Memory B cell (primary cell): ENCODE measurements around the gene STK17A.

Experiments used
- ATAC-seq: fragments of 150-1000 bp; cut with Tn5 transposase; 2 replicates; pipeline ENCODE4 v1.10.0; 2021; ENCODE audit warnings: low read depth, mild to moderate bottlenecking, moderate library complexity
- DNase-seq, 2 donors: peaks; one replicate each; pipeline ENCODE4 v3.0.0; 2022; ENCODE audit warnings: low spot score in 2 of 2
- H3K27ac Mint-ChIP-seq: one replicate; pipeline ENCODE4 v1.8.0; 2022; ENCODE audit warnings: mild to moderate bottlenecking, moderate library complexity, mixed read lengths
- H3K27me3 Mint-ChIP-seq: one replicate; pipeline ENCODE4 v1.8.0; 2022; ENCODE audit warnings: mixed read lengths
- H3K36me3 Mint-ChIP-seq: one replicate; pipeline ENCODE4 v1.8.0; 2022; ENCODE audit warnings: mild to moderate bottlenecking, mixed read lengths
- H3K4me1 Mint-ChIP-seq: one replicate; pipeline ENCODE4 v1.8.0; 2022; ENCODE audit warnings: mixed read lengths
- H3K4me3 Mint-ChIP-seq: one replicate; pipeline ENCODE4 v1.8.0; 2022; ENCODE audit warnings: mild to moderate bottlenecking, moderate library complexity, mixed read lengths
- H3K9me3 Mint-ChIP-seq: one replicate; pipeline ENCODE4 v1.8.0; 2022; ENCODE audit warnings: mixed read lengths

STK17A gene

DNA sequence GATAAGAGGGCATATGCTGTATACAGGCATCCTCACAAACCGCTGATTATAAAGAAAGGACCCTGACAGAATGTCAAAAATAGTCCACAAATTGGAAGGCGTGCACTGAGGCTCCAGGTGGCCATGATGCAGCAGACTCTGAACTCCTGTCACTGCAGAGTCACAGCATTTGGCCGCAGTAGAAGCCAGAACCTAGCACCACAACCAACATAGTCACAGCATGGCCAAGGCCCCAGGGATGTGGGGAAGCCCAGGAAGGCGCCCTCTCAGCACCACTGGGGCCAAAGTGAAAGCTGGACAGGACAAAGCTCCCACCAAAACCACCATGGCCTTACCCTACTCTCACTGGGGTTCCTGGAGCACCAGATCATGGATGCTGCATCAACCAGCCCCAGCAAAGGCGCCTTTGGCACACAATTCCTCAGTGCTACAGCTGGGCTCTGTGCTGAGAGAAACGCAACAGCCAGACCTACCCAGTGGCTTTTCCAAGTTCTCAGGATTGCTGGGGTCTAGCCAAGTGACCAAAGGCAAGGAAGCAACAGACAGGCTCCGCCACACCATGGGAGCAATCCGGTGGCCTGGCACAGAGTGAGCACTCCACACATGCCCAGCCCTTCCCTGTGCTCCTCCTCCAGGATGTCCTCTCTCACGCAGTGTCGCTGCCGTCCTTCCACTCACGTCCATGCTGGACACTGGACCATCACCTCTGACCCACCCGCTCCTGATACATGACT lies 60.2 kb downstream of the STK17A start:
- no peaks in the 10 kb centered on the region for H3K27me3 Mint-ChIP-seq
- no peak for ATAC-seq
- DNase-seq = no peak
- H3K36me3 Mint-ChIP-seq = peaks cover 28% of the 10 kb centered on the region
- H3K27ac Mint-ChIP-seq = peak overlapping the region; percentile 60
- H3K9me3 Mint-ChIP-seq = no peaks in the 10 kb centered on the region
- H3K4me1 Mint-ChIP-seq = peaks cover 56% of the 10 kb centered on the region
- no peak overlapping the region for H3K4me3 Mint-ChIP-seq

DNA sequence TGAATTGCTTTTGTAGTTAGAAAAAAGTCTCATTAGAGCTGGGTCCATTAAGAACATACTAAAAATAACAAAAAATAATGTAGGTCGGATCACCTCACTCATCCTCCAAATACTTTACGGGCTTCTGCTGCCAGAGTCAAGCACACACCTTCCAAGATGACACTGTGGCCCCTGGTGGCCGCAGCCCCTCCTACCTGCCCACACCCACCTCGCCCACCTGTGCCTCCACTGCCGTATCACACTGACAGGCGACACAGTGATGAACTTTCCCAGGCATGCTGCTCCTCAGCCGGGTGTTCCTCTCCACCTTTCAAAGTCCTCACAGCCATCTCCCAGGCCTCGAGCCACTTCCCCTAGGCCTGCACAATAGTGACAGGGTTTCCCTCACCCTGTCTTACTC lies 60.9 kb downstream of the STK17A start:
- Mint-ChIP-seq H3K4me1 (peaks cover 61% of the 10 kb centered on the region), H3K9me3 (no peaks in the 10 kb centered on the region), H3K27me3 (no peaks in the 10 kb centered on the region), H3K36me3 (peaks cover 27% of the 10 kb centered on the region), H3K4me3 (no peak overlapping the region), H3K27ac (peak overlapping the region; percentile 60)
- DNase-seq = no peak
- ATAC-seq = no peak

DNA sequence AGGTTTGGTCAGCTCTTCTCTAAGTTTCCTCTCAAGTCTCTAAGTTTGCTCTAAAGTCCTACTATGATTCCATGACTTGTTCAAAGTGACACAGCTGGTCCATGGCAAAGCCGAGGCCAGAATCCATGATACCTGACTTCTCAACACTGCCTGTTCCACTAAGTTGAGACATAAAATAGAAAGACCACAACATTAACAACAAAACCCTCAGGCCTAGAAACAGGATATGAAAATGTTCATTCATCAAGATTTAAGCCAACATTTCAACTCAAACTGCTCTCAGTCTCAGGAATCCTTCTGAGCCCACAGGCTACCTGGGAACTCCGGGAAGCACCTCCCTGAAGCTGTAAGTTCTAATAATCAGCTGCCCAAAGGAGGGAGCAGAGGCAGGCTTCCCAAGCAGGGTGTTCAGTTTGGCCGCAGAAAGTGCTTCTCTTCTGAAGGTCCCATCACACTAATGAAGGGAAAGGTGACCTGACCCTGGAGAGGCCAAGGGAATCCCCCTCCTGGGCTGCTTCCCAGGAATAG lies 62.9 kb downstream of the STK17A start:
- ATAC-seq = no peak
- Mint-ChIP-seq H3K4me1 (peaks cover 60% of the 10 kb centered on the region), H3K9me3 (no peaks in the 10 kb centered on the region), H3K27me3 (no peaks in the 10 kb centered on the region), H3K4me3 (peak overlapping the region; percentile 52), H3K27ac (peak overlapping the region; percentile 90), H3K36me3 (peaks cover 22% of the 10 kb centered on the region)
- DNase-seq = no peak

DNA sequence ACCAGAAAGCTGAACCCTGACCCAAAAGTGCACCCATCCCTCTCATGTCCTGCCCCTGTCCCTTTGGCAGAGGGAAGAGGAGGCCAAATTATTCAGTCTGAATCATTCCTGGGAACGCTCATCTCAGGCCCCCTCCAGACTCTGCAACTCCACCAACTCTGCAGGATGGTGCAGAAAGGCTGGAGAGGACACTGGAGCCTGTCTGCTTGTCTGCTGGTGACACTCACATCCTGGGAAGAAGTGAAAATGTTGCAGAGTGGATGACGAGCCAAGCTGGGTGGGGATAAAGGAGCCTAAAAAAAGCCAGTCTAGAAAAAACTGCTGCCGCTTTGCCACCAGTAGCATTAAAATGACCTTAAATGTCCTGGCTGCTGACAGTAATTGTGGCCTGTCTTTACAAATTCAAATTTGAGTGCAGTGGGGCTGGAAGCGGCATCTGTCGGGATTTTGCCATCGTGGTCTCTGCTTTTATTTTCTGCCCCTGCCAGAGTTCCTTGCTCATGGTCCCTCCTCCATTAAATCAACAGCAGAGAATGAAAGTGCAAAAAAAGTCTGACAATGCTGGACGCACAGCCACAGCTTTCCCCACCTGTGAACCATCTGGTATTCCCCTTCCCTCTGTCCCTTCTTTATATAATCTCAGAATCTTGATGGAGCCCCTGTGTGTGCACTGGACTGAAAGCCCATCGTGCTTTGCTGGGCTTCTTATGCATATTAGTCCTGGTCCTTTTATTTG lies 63.9 kb downstream of the STK17A start:
- H3K9me3 Mint-ChIP-seq = peaks cover 2% of the 10 kb centered on the region
- H3K36me3 Mint-ChIP-seq = peaks cover 24% of the 10 kb centered on the region
- peak overlapping the region; percentile 90 for H3K27ac Mint-ChIP-seq
- H3K27me3 Mint-ChIP-seq = no peaks in the 10 kb centered on the region
- no peak for DNase-seq
- no peak for ATAC-seq
- peak overlapping the region; percentile 72 for H3K4me3 Mint-ChIP-seq
- peaks cover 70% of the 10 kb centered on the region for H3K4me1 Mint-ChIP-seq

DNA sequence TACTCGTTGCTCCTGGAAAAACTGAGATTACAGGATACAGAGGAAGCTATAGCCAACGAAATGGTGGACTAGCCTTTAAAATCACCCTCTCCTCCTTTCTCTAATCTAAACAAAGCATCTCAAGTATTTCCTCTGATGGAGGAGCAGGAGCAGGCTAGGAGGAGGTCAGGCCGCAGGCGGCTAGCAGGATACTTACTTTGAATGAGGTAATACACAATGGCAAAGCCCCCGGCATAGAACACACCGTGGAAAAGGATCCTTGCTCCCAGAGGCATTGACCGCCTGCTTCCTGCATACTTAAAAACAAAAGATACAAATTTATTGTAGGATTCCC lies 64.4 kb downstream of the STK17A start:
- Mint-ChIP-seq H3K4me1 (peaks cover 74% of the 10 kb centered on the region), H3K4me3 (peak overlapping the region; percentile 72), H3K27me3 (no peaks in the 10 kb centered on the region), H3K36me3 (peaks cover 23% of the 10 kb centered on the region), H3K27ac (peak overlapping the region; percentile 90), H3K9me3 (peaks cover 2% of the 10 kb centered on the region)
- no peak for DNase-seq
- no peak for ATAC-seq

DNA sequence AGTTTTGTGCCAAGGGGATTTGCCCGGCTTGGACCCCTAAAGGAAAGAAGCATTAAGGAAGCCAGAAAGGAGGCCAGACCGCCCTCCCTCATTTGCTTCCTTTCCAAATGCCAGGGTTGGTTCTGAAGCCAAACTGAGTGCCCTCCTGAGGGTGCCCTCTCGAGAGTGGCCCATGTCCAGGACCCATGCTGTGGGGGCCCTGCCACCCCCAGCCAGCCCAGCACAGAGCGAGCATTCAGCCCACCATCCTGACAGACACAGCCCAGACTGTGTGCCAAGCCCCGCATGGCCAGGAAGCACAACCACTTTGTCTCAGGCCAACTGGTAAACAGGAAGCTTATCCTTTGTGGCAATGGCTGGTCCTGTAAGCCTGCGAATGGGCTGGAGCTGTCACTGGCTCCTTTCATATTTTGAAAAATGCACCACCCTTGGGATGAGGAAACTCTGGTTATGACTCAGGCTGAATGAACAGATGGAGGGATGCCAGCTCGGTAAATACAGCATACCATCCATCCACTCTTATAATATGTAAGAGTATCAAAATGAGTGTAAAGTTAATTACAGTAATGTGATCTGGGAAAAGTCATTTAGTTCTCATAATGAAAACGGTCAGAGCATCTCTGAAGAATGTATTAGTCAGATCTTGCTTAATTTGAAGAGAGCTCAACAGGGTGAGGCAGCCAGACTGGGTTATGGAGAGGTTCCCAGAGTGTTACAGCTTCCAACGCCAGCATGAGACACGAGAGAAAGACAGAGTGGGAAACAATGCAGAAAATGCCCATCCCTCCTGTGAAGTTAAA lies 65.0 kb downstream of the STK17A start:
- Mint-ChIP-seq H3K27me3 (no peaks in the 10 kb centered on the region), H3K4me1 (peaks cover 72% of the 10 kb centered on the region), H3K27ac (peak overlapping the region; percentile 90), H3K4me3 (peak overlapping the region; percentile 72), H3K36me3 (peaks cover 22% of the 10 kb centered on the region), H3K9me3 (peaks cover 2% of the 10 kb centered on the region)
- ATAC-seq (no peak), DNase-seq (no peak)

DNA sequence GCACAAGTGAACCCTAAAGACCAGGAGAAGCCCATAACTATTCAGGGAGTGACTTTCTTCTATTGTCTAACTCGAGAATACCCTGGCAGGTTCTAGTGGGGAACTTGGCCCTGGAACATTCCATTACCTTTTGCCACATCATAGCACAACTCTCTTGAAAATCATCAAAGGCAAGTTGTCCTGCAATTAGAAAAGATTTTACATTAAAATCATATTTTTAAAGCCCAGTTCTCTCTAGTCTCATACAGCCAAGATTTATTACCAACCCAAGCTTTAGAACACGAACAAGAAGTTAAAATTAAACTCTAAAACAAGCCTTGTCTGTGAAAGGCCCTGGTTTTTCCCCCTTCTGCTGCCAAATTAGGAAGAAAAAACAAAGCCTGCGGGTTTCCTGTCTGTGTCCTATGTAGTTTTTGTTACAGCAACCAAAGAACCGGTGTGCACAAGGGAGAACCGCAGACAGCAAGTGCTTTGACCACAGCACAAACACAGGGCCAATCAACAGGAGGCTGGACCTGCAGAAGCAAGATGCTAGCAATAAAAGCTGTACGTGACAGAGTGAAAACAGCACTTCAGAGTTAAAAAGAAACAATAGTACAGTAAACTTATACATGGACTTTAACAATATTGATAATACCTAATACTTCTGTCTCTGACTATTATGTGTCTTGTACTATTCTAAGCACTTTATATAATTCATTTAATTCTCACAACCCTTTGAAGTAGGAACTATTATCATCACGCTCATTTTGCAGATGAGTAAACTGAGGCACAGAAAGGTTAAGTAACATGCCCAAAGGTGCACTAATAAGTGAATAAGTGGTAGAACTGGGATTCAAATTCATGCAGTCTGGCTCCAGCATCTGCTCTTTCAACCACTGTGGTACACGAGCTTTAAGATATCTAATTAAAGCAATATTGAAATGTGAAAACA lies 65.8 kb downstream of the STK17A start:
- no peaks in the 10 kb centered on the region for H3K27me3 Mint-ChIP-seq
- ATAC-seq (peak; percentile 53), DNase-seq (peak; percentile 38 to 53)
- H3K36me3 Mint-ChIP-seq = peaks cover 18% of the 10 kb centered on the region
- peak overlapping the region; percentile 72 for H3K4me3 Mint-ChIP-seq
- peaks cover 2% of the 10 kb centered on the region for H3K9me3 Mint-ChIP-seq
- peak overlapping the region; percentile 90 for H3K27ac Mint-ChIP-seq
- peaks cover 67% of the 10 kb centered on the region for H3K4me1 Mint-ChIP-seq

DNA sequence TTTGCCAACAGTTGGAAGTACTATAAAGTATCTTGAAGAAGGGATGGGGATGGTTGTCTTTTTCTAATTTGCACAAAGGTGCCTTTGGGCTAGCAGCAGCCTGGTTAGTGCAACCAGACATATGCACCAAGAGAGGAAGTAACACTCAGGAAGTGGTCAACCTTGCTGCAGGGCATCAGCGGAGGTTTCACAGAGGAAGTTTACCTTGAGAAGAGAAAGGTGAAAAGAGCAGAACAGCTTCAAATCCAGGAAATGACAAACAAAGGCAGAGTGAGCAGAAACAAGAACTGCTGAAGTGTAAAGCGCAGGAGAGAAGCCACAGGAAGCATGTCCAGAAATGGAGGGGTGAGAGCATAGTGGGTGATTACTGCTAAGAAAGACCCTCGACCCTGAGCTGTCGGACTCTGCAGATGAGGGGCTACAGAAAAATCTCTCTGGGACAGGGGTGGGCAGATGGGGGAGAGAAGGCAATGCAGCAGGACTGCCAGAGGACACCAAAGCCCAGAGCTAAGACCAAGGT lies 66.9 kb downstream of the STK17A start:
- Mint-ChIP-seq H3K9me3 (peaks cover 6% of the 10 kb centered on the region), H3K4me3 (peak overlapping the region; percentile 72), H3K4me1 (peaks cover 68% of the 10 kb centered on the region), H3K27ac (peak overlapping the region; percentile 90), H3K36me3 (peaks cover 17% of the 10 kb centered on the region), H3K27me3 (no peaks in the 10 kb centered on the region)
- peak; percentile 56 to 79 for DNase-seq
- peak; percentile 85 for ATAC-seq

DNA sequence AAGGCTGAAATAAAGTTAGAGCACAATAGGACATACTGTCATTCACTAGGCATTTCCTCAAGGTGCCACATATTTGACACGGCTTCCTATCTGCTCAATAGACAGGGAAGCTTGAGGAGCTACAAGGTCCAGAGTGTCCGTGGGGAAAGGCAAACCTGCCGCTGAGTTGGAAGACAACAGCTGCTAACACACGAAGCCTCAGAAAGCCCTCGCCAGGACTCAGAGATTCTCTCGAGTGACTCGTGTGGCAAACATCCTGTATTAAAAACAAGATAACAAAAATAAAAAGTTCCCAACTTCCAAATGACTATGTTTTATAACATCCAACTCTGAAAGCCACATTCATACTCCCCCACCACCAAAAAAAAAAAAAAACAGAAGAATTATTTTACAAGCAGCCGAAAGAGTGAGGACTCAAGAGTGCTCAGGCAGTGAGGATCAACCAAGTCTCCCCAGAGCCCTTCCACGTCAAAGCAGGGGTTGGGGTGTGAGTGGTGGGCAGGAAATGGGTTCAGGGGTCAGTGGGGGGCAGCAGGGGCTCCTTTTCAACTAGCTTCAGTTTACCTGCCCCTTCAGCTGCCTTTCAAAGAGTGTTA lies 67.6 kb downstream of the STK17A start:
- Mint-ChIP-seq H3K36me3 (peaks cover 14% of the 10 kb centered on the region), H3K4me3 (peak overlapping the region; percentile 76), H3K4me1 (peaks cover 62% of the 10 kb centered on the region), H3K27ac (peak overlapping the region; percentile 90), H3K27me3 (no peaks in the 10 kb centered on the region), H3K9me3 (peaks cover 6% of the 10 kb centered on the region)
- DNase-seq = no peak
- ATAC-seq = no peak

DNA sequence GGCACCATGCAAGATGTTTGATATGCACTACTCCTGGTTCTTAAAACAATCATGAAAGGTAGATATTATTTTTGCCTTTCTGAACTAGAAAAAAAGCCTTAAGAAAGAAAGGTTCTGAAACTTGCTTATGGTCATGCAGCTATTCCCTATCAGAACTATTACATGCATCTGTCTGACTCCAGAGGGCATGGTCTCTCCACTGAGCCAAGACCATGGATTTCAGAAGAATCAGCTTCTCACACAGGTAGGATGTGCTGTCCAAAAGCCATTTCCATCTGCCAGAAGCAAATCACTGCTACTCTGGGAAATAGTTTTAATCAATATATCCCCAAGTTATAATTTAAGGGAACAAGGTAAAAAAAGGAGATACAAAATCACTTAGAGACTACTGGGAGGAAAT lies 69.5 kb downstream of the STK17A start:
- H3K9me3 Mint-ChIP-seq = peaks cover 6% of the 10 kb centered on the region
- no peak for DNase-seq
- H3K27ac Mint-ChIP-seq = peak overlapping the region; percentile 90
- H3K27me3 Mint-ChIP-seq = no peaks in the 10 kb centered on the region
- H3K4me1 Mint-ChIP-seq = peaks cover 44% of the 10 kb centered on the region
- peaks cover 17% of the 10 kb centered on the region for H3K36me3 Mint-ChIP-seq
- no peak for ATAC-seq
- peak overlapping the region; percentile 18 for H3K4me3 Mint-ChIP-seq

DNA sequence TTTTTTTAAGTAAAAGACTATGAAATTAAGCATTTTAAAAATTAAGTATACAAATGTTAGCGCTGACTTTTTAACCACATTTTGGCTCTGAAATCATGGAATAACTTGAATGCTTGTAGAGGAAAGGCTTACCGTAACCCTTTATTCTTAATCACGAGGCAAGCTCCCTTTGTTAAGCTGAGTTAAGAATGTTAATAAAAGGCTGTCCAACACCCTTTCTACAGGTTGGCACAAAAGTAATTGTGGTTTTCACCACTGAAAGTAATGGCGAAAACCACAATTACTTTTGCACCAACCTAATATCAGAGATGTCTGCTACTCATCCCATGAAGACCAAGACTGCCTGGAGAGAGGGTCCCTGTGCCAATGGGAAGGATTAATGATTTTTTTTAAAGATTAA lies 70.6 kb downstream of the STK17A start:
- Mint-ChIP-seq H3K36me3 (peaks cover 20% of the 10 kb centered on the region), H3K4me1 (peaks cover 37% of the 10 kb centered on the region), H3K27me3 (no peaks in the 10 kb centered on the region), H3K9me3 (peaks cover 6% of the 10 kb centered on the region), H3K27ac (no peak overlapping the region), H3K4me3 (no peak overlapping the region)
- ATAC-seq = no peak
- no peak for DNase-seq

DNA sequence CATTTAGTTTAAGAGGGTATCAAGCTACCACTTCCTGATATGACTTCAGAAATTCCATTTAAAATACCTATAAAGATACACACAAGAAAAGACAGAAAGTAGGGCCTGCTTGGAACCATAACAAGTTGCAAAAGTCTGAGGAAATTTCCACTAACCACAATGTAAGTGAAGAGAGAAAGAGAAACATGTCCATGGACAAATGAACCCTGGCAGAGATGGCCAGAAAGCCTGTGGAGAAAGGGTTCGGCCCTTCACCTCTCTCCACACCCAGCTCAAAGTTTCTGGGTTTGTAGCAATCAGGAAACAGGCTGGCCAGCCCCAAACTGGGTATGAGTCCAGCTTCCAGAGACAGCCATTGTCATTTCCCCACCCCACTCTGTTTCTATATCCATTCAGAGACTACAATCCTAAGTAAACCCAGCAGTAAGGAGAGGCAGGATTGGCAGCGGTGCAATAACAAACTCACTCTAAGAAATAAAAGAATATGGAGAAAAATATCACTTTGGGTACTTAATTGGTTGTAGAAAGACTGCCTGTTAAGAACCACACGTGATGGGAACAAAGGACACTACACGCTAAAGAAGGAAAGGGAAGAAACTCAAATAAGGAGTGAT lies 71.1 kb downstream of the STK17A start:
- peaks cover 40% of the 10 kb centered on the region for H3K4me1 Mint-ChIP-seq
- peaks cover 22% of the 10 kb centered on the region for H3K36me3 Mint-ChIP-seq
- no peaks in the 10 kb centered on the region for H3K27me3 Mint-ChIP-seq
- ATAC-seq (no peak), DNase-seq (no peak)
- H3K27ac Mint-ChIP-seq = peak overlapping the region; percentile 43
- peaks cover 6% of the 10 kb centered on the region for H3K9me3 Mint-ChIP-seq
- H3K4me3 Mint-ChIP-seq = peak overlapping the region; percentile 3
